ENCODE measurements around the gene AP2A1. TPM values are rescaled to one million over a fixed set of nuclear protein-coding genes. Genes with fewer than 3 reads are reported as not detected.

AP2A1 gene
- total and polyA plus RNA-seq, 2 donors (not counting 3 experiments of a cell fraction or from before 2014, with no cell fraction given): 108 to 113 TPM

GRCh38 chr19:49832556-49832955 lies 65.8 kb downstream of the AP2A1 start:
- H2AFZ ChIP-seq (ENCODE audit: low read depth, low read length): no peak overlapping the region
- H3K27me3 ChIP-seq (ENCODE audit: control insufficient read depth in 2 of 2, insufficient read depth in 2 of 2, low read length in 2 of 2): no peaks in the 10 kb centered on the region
- H3K9me3 ChIP-seq (replicated peaks; ENCODE audit: control insufficient read depth, insufficient read depth, low read length): no peaks in the 10 kb centered on the region
- POLR2A ChIA-PET: no interaction called here
- FAIRE-seq (peak; percentile 82), DNase-seq (ENCODE audit: low read depth, low spot score) (no peak)
- H3K27ac ChIP-seq (ENCODE audit: insufficient read depth, low read depth, low read length): peak overlapping the region; percentile 15
- H4K20me1 ChIP-seq (replicated peaks; ENCODE audit: control insufficient read depth, extremely low read depth, insufficient read depth, low read length): no peaks in the 10 kb centered on the region
- H3K79me2 ChIP-seq (ENCODE audit: control insufficient read depth, insufficient read depth, low read length): no peaks in the 10 kb centered on the region
- TF ChIP-seq POLR2AphosphoS5 (IDR thresholded peaks at IDR 0.05; ENCODE audit: insufficient read depth, low read depth, low read length) (no peak), JUN (IDR thresholded peaks at IDR 0.05; ENCODE audit: borderline replicate concordance, insufficient read depth, insufficient read length, low read depth) (no peak), MAX (IDR thresholded peaks at IDR 0.05; ENCODE audit: insufficient read depth, insufficient read length) (no peak), GATA2 (IDR thresholded peaks at IDR 0.05; ENCODE audit: insufficient read depth, insufficient read length, low read depth, low read length) (no peak), MYC (IDR thresholded peaks at IDR 0.05; ENCODE audit: low read depth, low read length) (no peak)
- BruUV-seq (replicated peaks): no TSS peak
- H3K9me1 ChIP-seq (replicated peaks; ENCODE audit: control insufficient read depth, extremely low read depth, insufficient read depth, low read length): no peaks in the 10 kb centered on the region
- CTCF ChIA-PET: interaction anchor here (0.5 to 1.5 kb wide), 3 partner anchors 10 to 59 kb away, joined by 3 to 7 read pairs (median 3); no protein-coding TSS in a partner anchor
- no peak overlapping the region for H3K4me3 ChIP-seq (replicated peaks in 1 of 3; ENCODE audit: insufficient read depth in 1 of 3, low read depth in 1 of 3, low read length in 3 of 3)
- H3K36me3 ChIP-seq (ENCODE audit: control insufficient read depth in 2 of 2, extremely low read depth in 1 of 2, insufficient read depth in 2 of 2, low read length in 2 of 2): peaks cover 11 to 64% of the 10 kb centered on the region in 2 experiments
- dilution Hi-C loops (cut with MboI; ENCODE audit: extremely low pct_ligation_motif_present, low sequenced_read_pairs) (no loop called here), intact Hi-C loops (cut with micrococcal nuclease) (no loop called here)
- no peak overlapping the region for H3K9ac ChIP-seq (replicated peaks; ENCODE audit: extremely low read depth, insufficient read depth, low read length)
- peaks cover 8% of the 10 kb centered on the region for H3K4me1 ChIP-seq (ENCODE audit: control insufficient read depth, extremely low read depth, insufficient read depth, low read length)
- H3K4me2 ChIP-seq (ENCODE audit: insufficient read depth, low read length): no peak overlapping the region

DNA sequence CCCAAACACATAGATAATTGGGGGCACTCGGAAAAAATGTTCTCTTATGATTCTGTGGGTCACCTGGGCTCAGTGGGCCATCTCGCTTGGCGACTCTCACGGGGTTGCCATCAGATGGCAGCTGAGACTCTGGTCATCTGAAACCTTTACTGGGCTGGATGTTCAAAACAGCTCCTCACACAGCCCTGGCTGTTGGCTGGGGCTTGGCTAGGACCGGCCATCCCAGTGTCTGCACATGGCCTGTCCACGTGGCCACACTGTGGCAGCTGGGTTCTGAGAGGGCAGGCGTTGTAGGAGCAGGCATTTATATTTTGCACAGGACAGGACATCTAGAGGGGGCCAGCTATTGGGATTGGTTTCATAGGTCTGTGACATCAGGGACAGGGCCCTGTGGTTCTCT lies 66.8 kb downstream of the AP2A1 start:
- FAIRE-seq: no peak
- no peaks in the 10 kb centered on the region for H3K27me3 ChIP-seq (ENCODE audit: control insufficient read depth in 2 of 2, insufficient read depth in 2 of 2, low read length in 2 of 2)
- dilution Hi-C loops (cut with MboI; ENCODE audit: extremely low pct_ligation_motif_present, low sequenced_read_pairs): no loop called here
- ChIA-PET POLR2A (no interaction called here), CTCF (interaction anchor here (1.2 kb wide), 1 partner anchor 36 kb away, joined by 3 read pairs; no protein-coding TSS in a partner anchor)
- H3K9ac ChIP-seq (replicated peaks; ENCODE audit: extremely low read depth, insufficient read depth, low read length): no peak overlapping the region
- intact Hi-C loops (cut with micrococcal nuclease): no loop called here
- no peak overlapping the region for H3K27ac ChIP-seq (ENCODE audit: insufficient read depth, low read depth, low read length)
- DNase-seq (ENCODE audit: low read depth, low spot score): no peak
- peaks cover 8% of the 10 kb centered on the region for H3K4me1 ChIP-seq (ENCODE audit: control insufficient read depth, extremely low read depth, insufficient read depth, low read length)
- no peaks in the 10 kb centered on the region for H4K20me1 ChIP-seq (replicated peaks; ENCODE audit: control insufficient read depth, extremely low read depth, insufficient read depth, low read length)
- BruUV-seq (replicated peaks): no TSS peak
- no peak for TF ChIP-seq JUN (IDR thresholded peaks at IDR 0.05; ENCODE audit: borderline replicate concordance, insufficient read depth, insufficient read length, low read depth)
- no peak for TF ChIP-seq POLR2AphosphoS5 (IDR thresholded peaks at IDR 0.05; ENCODE audit: insufficient read depth, low read depth, low read length)
- TF ChIP-seq MYC (IDR thresholded peaks at IDR 0.05; ENCODE audit: low read depth, low read length): no peak
- TF ChIP-seq GATA2 (IDR thresholded peaks at IDR 0.05; ENCODE audit: insufficient read depth, insufficient read length, low read depth, low read length): no peak
- no peak for TF ChIP-seq CTCF (IDR thresholded peaks at IDR 0.05; ENCODE audit: extremely low read depth in 1 of 2, insufficient read depth in 1 of 2, low read depth in 1 of 2, low read length in 2 of 2)
- no peak for TF ChIP-seq EZH2 (IDR thresholded peaks at IDR 0.05; ENCODE audit: borderline replicate concordance, low read depth, low read length, severe bottlenecking)
- no peak overlapping the region for H3K4me2 ChIP-seq (ENCODE audit: insufficient read depth, low read length)
- no peak overlapping the region for H2AFZ ChIP-seq (ENCODE audit: low read depth, low read length)
- no peaks in the 10 kb centered on the region for H3K9me1 ChIP-seq (replicated peaks; ENCODE audit: control insufficient read depth, extremely low read depth, insufficient read depth, low read length)
- H3K36me3 ChIP-seq (ENCODE audit: control insufficient read depth in 2 of 2, extremely low read depth in 1 of 2, insufficient read depth in 2 of 2, low read length in 2 of 2): peaks cover 11 to 67% of the 10 kb centered on the region in 2 experiments
- no peaks in the 10 kb centered on the region for H3K79me2 ChIP-seq (ENCODE audit: control insufficient read depth, insufficient read depth, low read length)
- H3K4me3 ChIP-seq (replicated peaks in 1 of 3; ENCODE audit: insufficient read depth in 1 of 3, low read depth in 1 of 3, low read length in 3 of 3): no peak overlapping the region
- H3K9me3 ChIP-seq (replicated peaks; ENCODE audit: control insufficient read depth, insufficient read depth, low read length): no peaks in the 10 kb centered on the region
